Stimulated activated CD4-positive, alpha-beta T cell treated with anti-CD3 and anti-CD28 coated beads, TNF-alpha, amount 100 ng/mL, for 24 hours (primary cell): ENCODE measurements around the gene PKDCC.

Experiments
- DNase-seq, 3 experiments: peaks; one replicate each; pipeline ENCODE4 v3.0.0-alpha.2; 2020; ENCODE audit warnings: low read depth in 3 of 3

PKDCC gene

GRCh38 chr2:42047488-42048298 is at the start of gene PKDCC:
Gene PKDCC, plus strand, starts transcription at chr2:42048021. Its CDS starts 179 bp downstream, at chr2:42048200.
- DNase-seq: peak in 1 of 3 experiments; percentile 12

GRCh38 chr2:41998186-41999127 is 49.4 kb upstream of the PKDCC start:
- no peak for DNase-seq

GRCh38 chr2:41999128-41999480 is 48.7 kb upstream of the PKDCC start:
- no peak for DNase-seq

GRCh38 chr2:41999592-42000281 is 48.1 kb upstream of the PKDCC start:
- no peak for DNase-seq

- no peak for DNase-seq
These were observed 46.1 kb upstream of the PKDCC start for GRCh38 chr2:42001711-42002201.

- DNase-seq: no peak
These were observed 40.3 kb upstream of the PKDCC start for GRCh38 chr2:42007551-42007950.

- no peak for DNase-seq
These were observed 39.4 kb upstream of the PKDCC start for GRCh38 chr2:42008241-42008921.

- peak in 1 of 3 experiments; percentile 7 for DNase-seq
These were observed 37.9 kb upstream of the PKDCC start for GRCh38 chr2:42009657-42010580.

- no peak for DNase-seq
These were observed 37.0 kb upstream of the PKDCC start for GRCh38 chr2:42010743-42011298.

- no peak for DNase-seq
These were observed 35.7 kb upstream of the PKDCC start for GRCh38 chr2:42012137-42012536.

- DNase-seq: no peak
These were observed 35.2 kb upstream of the PKDCC start for GRCh38 chr2:42012651-42013050.

GRCh38 chr2:42013409-42013808 is 34.4 kb upstream of the PKDCC start:
- DNase-seq: no peak

- DNase-seq: no peak
These were observed 26.4 kb upstream of the PKDCC start for GRCh38 chr2:42021464-42021863.

GRCh38 chr2:42025151-42025582 is 22.7 kb upstream of the PKDCC start:
- no peak for DNase-seq

- DNase-seq: no peak
These were observed 21.5 kb upstream of the PKDCC start for GRCh38 chr2:42026272-42026671.

GRCh38 chr2:42028571-42029148 is 19.2 kb upstream of the PKDCC start:
- DNase-seq: no peak

GRCh38 chr2:42029171-42029570 is 18.6 kb upstream of the PKDCC start:
- DNase-seq: no peak

GRCh38 chr2:42029639-42030199 is 18.1 kb upstream of the PKDCC start:
- DNase-seq: no peak

- DNase-seq: no peak
These were observed 17.5 kb upstream of the PKDCC start for GRCh38 chr2:42030200-42030759.
